Measurements from ENCODE around the gene PPP2R1A. TPM values are rescaled to one million over a fixed set of nuclear protein-coding genes. Genes with fewer than 3 reads are reported as not detected.

Gene PPP2R1A
- total RNA-seq = 203 and 217 TPM in 2 replicates

GRCh38 chr19:52189735-52190486, at the start of gene PPP2R1A:
Gene PPP2R1A, plus strand, starts transcription at chr19:52190052. Its CDS starts 45 bp downstream, at chr19:52190097.
- intact Hi-C loops (cut with micrococcal nuclease) = loop anchor here (1.0 to 5.0 kb wide), 23 partner anchors 19 to 1947 kb away; partner anchors contain the start of genes CNOT3, MYADM, ZNF160 and ZNF350

GRCh38 chr19:52141203-52141602, 48.6 kb upstream of the PPP2R1A start:
- intact Hi-C loops (cut with micrococcal nuclease) = loop anchor here (2.0 kb wide), 2 partner anchors 782 to 1380 kb away; partner anchors contain the start of gene ZNF888

- intact Hi-C loops (cut with micrococcal nuclease) = no loop called here
These were observed 47.8 kb upstream of the PPP2R1A start for GRCh38 chr19:52142001-52142595.

- intact Hi-C loops (cut with micrococcal nuclease) = no loop called here
These were observed 41.6 kb upstream of the PPP2R1A start for GRCh38 chr19:52148256-52148655.

GRCh38 chr19:52155596-52156359, 34.1 kb upstream of the PPP2R1A start:
- intact Hi-C loops (cut with micrococcal nuclease) = no loop called here

GRCh38 chr19:52170304-52170703, 19.5 kb upstream of the PPP2R1A start:
- intact Hi-C loops (cut with micrococcal nuclease) = loop anchor here (5.0 kb wide), 1 partner anchor 1162 kb away; the partner anchor contains the start of gene ZNF845

- intact Hi-C loops (cut with micrococcal nuclease) = loop anchor here (1.0 to 5.0 kb wide), 11 partner anchors 18 to 1224 kb away; partner anchors contain the start of genes ZNF614, ZNF616, ZNF765 and ZNF766
These were observed 19.0 kb upstream of the PPP2R1A start for GRCh38 chr19:52170863-52171320.

- intact Hi-C loops (cut with micrococcal nuclease) = loop anchor here (1.0 to 5.0 kb wide), 11 partner anchors 18 to 1224 kb away; partner anchors contain the start of genes ZNF614, ZNF616, ZNF765 and ZNF766
These were observed 18.3 kb upstream of the PPP2R1A start, which contains the start of gene ZNF836 for GRCh38 chr19:52171321-52172169. Gene ZNF836, minus strand, starts transcription at chr19:52171621. Its CDS starts 3,549 bp downstream, at chr19:52168072.

- intact Hi-C loops (cut with micrococcal nuclease) = loop anchor here (5.0 kb wide), 1 partner anchor 1160 kb away; the partner anchor contains the start of gene ZNF845
These were observed 17.5 kb upstream of the PPP2R1A start for GRCh38 chr19:52172347-52172746.

- intact Hi-C loops (cut with micrococcal nuclease) = no loop called here
These were observed 13.3 kb upstream of the PPP2R1A start for GRCh38 chr19:52176574-52176973.

- intact Hi-C loops (cut with micrococcal nuclease) = loop anchor here (5.0 kb wide), 1 partner anchor 485 kb away; no protein-coding TSS in a partner anchor
These were observed 2.4 kb upstream of the PPP2R1A start for GRCh38 chr19:52187407-52187806.

GRCh38 chr19:52188822-52189734, 774 bp upstream of the PPP2R1A start:
- intact Hi-C loops (cut with micrococcal nuclease) = loop anchor here (1.0 to 5.0 kb wide), 21 partner anchors 18 to 1948 kb away; partner anchors contain the start of genes CNOT3, MYADM, ZNF160 and ZNF480

GRCh38 chr19:52190487-52191293, 838 bp downstream of the PPP2R1A start:
- intact Hi-C loops (cut with micrococcal nuclease) = loop anchor here (1.0 to 5.0 kb wide), 2 partner anchors 204 to 752 kb away; partner anchors contain the start of gene ZNF350

- intact Hi-C loops (cut with micrococcal nuclease) = loop anchor here (5.0 kb wide), 1 partner anchor 751 kb away; no protein-coding TSS in a partner anchor
These were observed 1.5 kb downstream of the PPP2R1A start for GRCh38 chr19:52191389-52191788.

- intact Hi-C loops (cut with micrococcal nuclease) = loop anchor here (5.0 kb wide), 1 partner anchor 750 kb away; no protein-coding TSS in a partner anchor
These were observed 2.1 kb downstream of the PPP2R1A start for GRCh38 chr19:52191951-52192350.

GRCh38 chr19:52196256-52196967, 6.6 kb downstream of the PPP2R1A start:
- intact Hi-C loops (cut with micrococcal nuclease) = no loop called here

GRCh38 chr19:52197964-52198363, 8.1 kb downstream of the PPP2R1A start:
- intact Hi-C loops (cut with micrococcal nuclease) = no loop called here

Data from T-helper 1 cell treated with Interleukin-12 subunit alpha and Interleukin-12 subunit beta and Interleukin-4 antibody, amounts not matched to agents 30 ng/mL and 1 ng/mL, for 36 hours (primary cell).